Liver (tissue), 3 donors: Measurements from ENCODE around the gene CEP76.

ENCODE experiments used
- RAD21 ChIP-seq, 2 donors: IDR thresholded peaks; 2 replicates each; pipeline ENCODE4 v1.6.1; 2016; ENCODE audit warnings: antibody characterized with exemption in 2 of 2, mild to moderate bottlenecking in 2 of 2
- REST ChIP-seq: IDR thresholded peaks from 2 replicates; pipeline ENCODE4 v1.6.1; 2016; ENCODE audit warnings: antibody characterized with exemption, mild to moderate bottlenecking
- TF ChIP-seq, protein P1 (sequence below): fragments of 150-350 bp; IDR thresholded peaks from 2 replicates; pipeline ENCODE4 v1.5.1; 2017; ENCODE audit warnings: improper control_type of control experiment, low read depth, low read length; ENCODE audit not compliant: missing input control
- donor health status: healthy.
- donor health status: healthy.

- TF ChIP-seq, protein P1, sequence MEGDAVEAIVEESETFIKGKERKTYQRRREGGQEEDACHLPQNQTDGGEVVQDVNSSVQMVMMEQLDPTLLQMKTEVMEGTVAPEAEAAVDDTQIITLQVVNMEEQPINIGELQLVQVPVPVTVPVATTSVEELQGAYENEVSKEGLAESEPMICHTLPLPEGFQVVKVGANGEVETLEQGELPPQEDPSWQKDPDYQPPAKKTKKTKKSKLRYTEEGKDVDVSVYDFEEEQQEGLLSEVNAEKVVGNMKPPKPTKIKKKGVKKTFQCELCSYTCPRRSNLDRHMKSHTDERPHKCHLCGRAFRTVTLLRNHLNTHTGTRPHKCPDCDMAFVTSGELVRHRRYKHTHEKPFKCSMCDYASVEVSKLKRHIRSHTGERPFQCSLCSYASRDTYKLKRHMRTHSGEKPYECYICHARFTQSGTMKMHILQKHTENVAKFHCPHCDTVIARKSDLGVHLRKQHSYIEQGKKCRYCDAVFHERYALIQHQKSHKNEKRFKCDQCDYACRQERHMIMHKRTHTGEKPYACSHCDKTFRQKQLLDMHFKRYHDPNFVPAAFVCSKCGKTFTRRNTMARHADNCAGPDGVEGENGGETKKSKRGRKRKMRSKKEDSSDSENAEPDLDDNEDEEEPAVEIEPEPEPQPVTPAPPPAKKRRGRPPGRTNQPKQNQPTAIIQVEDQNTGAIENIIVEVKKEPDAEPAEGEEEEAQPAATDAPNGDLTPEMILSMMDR = no peak
- TF ChIP-seq RAD21 (IDR thresholded peaks at IDR 0.05) (no peak), REST (no peak)
Measured at GRCh38 chr18:12711446-12711845, 8.9 kb upstream of the CEP76 start.
